PC-9 (cell line): ENCODE measurements around the gene ACOX1.

Experiments
- CTCF ChIP-seq: fragments of 200-600 bp; sonication (generic); conservative IDR thresholded peaks from 2 replicates; pipeline ENCODE4 v1.6.1; 2017; ENCODE audit warnings: mixed run types, antibody characterized with exemption, mild to moderate bottlenecking, moderate library complexity
- EZH2 ChIP-seq: fragments of 200-600 bp; sonication (generic); IDR thresholded peaks from 2 replicates; pipeline ENCODE4 v1.8.0; 2017; ENCODE audit warnings: antibody characterized with exemption, low read depth

GRCh38 chr17:75996665-75997590, 18.0 kb upstream of the ACOX1 start:
- no peak for TF ChIP-seq CTCF
- no peak for TF ChIP-seq EZH2
